ENCODE results near the gene NEDD8.

DNA sequence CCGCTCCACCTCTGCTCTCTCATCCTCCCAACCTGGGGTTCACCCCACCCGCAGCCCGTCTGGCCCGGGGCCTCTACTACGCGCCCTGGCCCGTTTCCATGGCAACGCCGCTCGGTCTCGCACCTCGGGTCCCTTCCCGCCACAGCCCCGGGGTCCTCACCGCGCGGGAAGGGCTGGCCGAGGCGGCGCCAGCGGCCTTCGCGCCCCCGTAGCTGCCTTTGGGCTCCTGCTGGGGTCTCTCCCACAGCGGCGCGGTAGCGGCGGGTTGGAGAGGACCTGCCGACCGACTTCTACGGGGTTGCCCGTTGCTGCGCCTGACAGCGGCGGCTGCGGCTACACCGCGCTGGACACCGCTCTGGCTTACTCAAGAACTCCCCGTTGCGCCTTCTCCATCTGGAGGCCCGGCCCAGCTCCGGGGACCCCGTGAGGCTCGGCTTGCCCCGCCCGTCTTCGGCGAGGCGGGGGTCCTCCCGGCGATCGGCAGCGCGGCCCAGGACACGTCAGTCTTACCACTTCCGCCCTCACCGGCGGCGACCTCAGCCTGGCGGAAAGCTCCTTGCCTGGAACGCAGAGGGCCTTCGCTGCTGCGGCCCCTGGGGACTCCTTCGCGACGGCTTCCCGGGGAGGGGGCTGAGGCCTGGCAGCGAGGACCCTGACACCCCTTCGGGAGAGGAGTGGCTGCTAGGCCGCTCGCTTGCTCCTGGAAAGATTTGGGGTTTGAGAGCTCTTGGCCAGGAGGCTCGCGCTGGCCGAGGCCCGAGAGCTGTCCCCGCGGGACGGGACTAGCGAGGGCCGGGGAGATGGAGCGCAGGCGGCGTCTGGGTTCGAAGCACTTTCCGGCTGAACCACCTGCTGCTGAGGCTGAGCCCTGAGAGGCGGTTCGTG, 36.7 kb downstream of the NEDD8 start, which contains the start of gene TM9SF1:
- TF ChIP-seq, protein P1, sequence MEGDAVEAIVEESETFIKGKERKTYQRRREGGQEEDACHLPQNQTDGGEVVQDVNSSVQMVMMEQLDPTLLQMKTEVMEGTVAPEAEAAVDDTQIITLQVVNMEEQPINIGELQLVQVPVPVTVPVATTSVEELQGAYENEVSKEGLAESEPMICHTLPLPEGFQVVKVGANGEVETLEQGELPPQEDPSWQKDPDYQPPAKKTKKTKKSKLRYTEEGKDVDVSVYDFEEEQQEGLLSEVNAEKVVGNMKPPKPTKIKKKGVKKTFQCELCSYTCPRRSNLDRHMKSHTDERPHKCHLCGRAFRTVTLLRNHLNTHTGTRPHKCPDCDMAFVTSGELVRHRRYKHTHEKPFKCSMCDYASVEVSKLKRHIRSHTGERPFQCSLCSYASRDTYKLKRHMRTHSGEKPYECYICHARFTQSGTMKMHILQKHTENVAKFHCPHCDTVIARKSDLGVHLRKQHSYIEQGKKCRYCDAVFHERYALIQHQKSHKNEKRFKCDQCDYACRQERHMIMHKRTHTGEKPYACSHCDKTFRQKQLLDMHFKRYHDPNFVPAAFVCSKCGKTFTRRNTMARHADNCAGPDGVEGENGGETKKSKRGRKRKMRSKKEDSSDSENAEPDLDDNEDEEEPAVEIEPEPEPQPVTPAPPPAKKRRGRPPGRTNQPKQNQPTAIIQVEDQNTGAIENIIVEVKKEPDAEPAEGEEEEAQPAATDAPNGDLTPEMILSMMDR (IDR thresholded peaks at IDR 0.05; ENCODE audit: poor library complexity, severe bottlenecking) = no peak
- TF ChIP-seq SMC3 (conservative IDR thresholded peaks at IDR 0.05; ENCODE audit: poor library complexity) (peak; percentile 38), EZH2 (IDR thresholded peaks at IDR 0.05; ENCODE audit: borderline replicate concordance, insufficient read depth, low read length, poor library complexity, severe bottlenecking) (no peak), EP300 (conservative IDR thresholded peaks at IDR 0.05; ENCODE audit: poor library complexity, severe bottlenecking) (peak; percentile 57)
- TF ChIP-seq, protein P2, sequence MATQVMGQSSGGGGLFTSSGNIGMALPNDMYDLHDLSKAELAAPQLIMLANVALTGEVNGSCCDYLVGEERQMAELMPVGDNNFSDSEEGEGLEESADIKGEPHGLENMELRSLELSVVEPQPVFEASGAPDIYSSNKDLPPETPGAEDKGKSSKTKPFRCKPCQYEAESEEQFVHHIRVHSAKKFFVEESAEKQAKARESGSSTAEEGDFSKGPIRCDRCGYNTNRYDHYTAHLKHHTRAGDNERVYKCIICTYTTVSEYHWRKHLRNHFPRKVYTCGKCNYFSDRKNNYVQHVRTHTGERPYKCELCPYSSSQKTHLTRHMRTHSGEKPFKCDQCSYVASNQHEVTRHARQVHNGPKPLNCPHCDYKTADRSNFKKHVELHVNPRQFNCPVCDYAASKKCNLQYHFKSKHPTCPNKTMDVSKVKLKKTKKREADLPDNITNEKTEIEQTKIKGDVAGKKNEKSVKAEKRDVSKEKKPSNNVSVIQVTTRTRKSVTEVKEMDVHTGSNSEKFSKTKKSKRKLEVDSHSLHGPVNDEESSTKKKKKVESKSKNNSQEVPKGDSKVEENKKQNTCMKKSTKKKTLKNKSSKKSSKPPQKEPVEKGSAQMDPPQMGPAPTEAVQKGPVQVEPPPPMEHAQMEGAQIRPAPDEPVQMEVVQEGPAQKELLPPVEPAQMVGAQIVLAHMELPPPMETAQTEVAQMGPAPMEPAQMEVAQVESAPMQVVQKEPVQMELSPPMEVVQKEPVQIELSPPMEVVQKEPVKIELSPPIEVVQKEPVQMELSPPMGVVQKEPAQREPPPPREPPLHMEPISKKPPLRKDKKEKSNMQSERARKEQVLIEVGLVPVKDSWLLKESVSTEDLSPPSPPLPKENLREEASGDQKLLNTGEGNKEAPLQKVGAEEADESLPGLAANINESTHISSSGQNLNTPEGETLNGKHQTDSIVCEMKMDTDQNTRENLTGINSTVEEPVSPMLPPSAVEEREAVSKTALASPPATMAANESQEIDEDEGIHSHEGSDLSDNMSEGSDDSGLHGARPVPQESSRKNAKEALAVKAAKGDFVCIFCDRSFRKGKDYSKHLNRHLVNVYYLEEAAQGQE (IDR thresholded peaks at IDR 0.05; ENCODE audit: borderline replicate concordance) = peak; percentile 12
